K562 (cell line): ENCODE results near the gene CBX2. TPM values are rescaled to one million over a fixed set of nuclear protein-coding genes. Genes with fewer than 3 reads are reported as not detected.

Source experiments
- ARNT ChIP-seq, 2 experiments: fragments of 450-650 bp; IDR thresholded peaks; 2 replicates each; pipeline ENCODE4 v1.6.1; 2016; ENCODE audit warnings: mild to moderate bottlenecking in 1 of 2
- MCM5 ChIP-seq: fragments of 450-650 bp; IDR thresholded peaks from 2 replicates; pipeline ENCODE4 v1.6.1; 2016; ENCODE audit warnings: low read depth
- MYBL2 ChIP-seq, 2 experiments: fragments of 450-650 bp in 1 of 2; sonication (generic) in 1 of 2; formaldehyde crosslinking in 1 of 2; IDR thresholded peaks; 2 replicates each; pipeline versions ENCODE4 v1.6.1 to v1.8.1; 2017 to 2022; ENCODE audit warnings: borderline replicate concordance in 1 of 2, inconsistent platforms in 1 of 2, low read depth in 1 of 2, mild to moderate bottlenecking in 1 of 2, missing genetic modification reagents in 1 of 2, moderate library complexity in 1 of 2
- NELFE ChIP-seq: IDR thresholded peaks from 2 replicates; pipeline ENCODE4 v1.6.1; 2011; ENCODE audit warnings: mild to moderate bottlenecking; ENCODE audit not compliant: insufficient read depth, insufficient read length
- PHF8 ChIP-seq: fragments of 200-600 bp; sonication (generic); IDR thresholded peaks from 2 replicates; pipeline ENCODE4 v1.6.1; 2012; ENCODE audit warnings: mixed run types, mild to moderate bottlenecking, inconsistent platforms, low read length, moderate library complexity, borderline replicate concordance
- SAFB2 ChIP-seq: fragments of 200-400 bp; formaldehyde crosslinking; IDR thresholded peaks from 2 replicates; pipeline ENCODE4 v1.6.1; 2018; ENCODE audit warnings: borderline replicate concordance, low read length, low read depth, moderate library complexity; ENCODE audit not compliant: severe bottlenecking
- SNRNP70 ChIP-seq: fragments of 200-400 bp; formaldehyde crosslinking; optimal IDR thresholded peaks from 2 replicates; pipeline ENCODE3; 2017; ENCODE audit warnings: low read depth, low read length
- TAL1 ChIP-seq: fragments of 450-650 bp; IDR thresholded peaks from 2 replicates; pipeline ENCODE4 v1.6.1; 2016; ENCODE audit warnings: mild to moderate bottlenecking
- TCF7 ChIP-seq: sonication (generic); IDR thresholded peaks from 2 replicates; pipeline ENCODE4 v1.6.1; 2016; ENCODE audit warnings: antibody characterized with exemption, borderline replicate concordance
- ZBTB49 ChIP-seq: sonication (generic); formaldehyde crosslinking; IDR thresholded peaks from 2 replicates; pipeline ENCODE4 v1.8.0; 2022; ENCODE audit warnings: missing genetic modification reagents, mild to moderate bottlenecking, borderline replicate concordance
- ZNF23 ChIP-seq: fragments of 250-450 bp; sonication (Bioruptor Pico); IDR thresholded peaks from 2 replicates; pipeline ENCODE4 v1.4.0; 2020; ENCODE audit warnings: mild to moderate bottlenecking
- ZNF354B ChIP-seq: fragments of 250-450 bp; sonication (Bioruptor Pico); IDR thresholded peaks from 2 replicates; pipeline ENCODE4 v1.4.0; 2020
- ZNF644 ChIP-seq: fragments of 200-800 bp; sonication (Bioruptor generic); IDR thresholded peaks from 2 replicates; pipeline ENCODE4 v1.6.1; 2016; ENCODE audit warnings: low read depth, missing genetic modification characterization, missing compliant biosample characterization
- polyA plus RNA-seq, 8 experiments: library from polyadenylated mRNA; depleted of rRNA in 4 of 8; stranded (reverse) in 5 of 8; unstranded in 3 of 8; fragments of >200 nt; fragmentation: Nextera tagmentation in 2 of 8; fragmentation: Illumina TruSeq in 1 of 8; extraction: Ambion mirVana in 2 of 8; extraction: Trizol in 1 of 8; gene quantifications; 2 replicates each; pipeline versions ENCODE4 v1.2.1 to v1.2.3, GENCODE V29; 2011 to 2014; ENCODE audit warnings: inconsistent platforms in 1 of 8, missing spikeins in 1 of 8
- total RNA-seq, 7 experiments: library from RNA; depleted of rRNA in 6 of 7; stranded (reverse); fragments of >200 nt in 6 of 7; fragmentation: Illumina TruSeq in 2 of 7; extraction: Trizol in 2 of 7; gene quantifications; 2 replicates each; pipeline versions ENCODE4 v1.2.1 to v1.2.3, GENCODE V29; 2011 to 2021; ENCODE audit warnings: low replicate concordance in 1 of 7
- TF ChIP-seq, protein P1 (sequence below), 2 experiments: fragments of 450-650 bp; IDR thresholded peaks; 2 replicates each; pipeline ENCODE4 v1.6.1; 2018; ENCODE audit warnings: mild to moderate bottlenecking in 2 of 2, low read depth in 1 of 2; ENCODE audit not compliant: partially characterized antibody in 2 of 2
- TF ChIP-seq, protein P2 (sequence below): fragments of 250-450 bp; sonication (Bioruptor Pico); IDR thresholded peaks from 2 replicates; pipeline ENCODE4 v1.5.0; 2021; ENCODE audit warnings: mild to moderate bottlenecking, borderline replicate concordance
- TF ChIP-seq, protein P3 (sequence below): fragments of 450-650 bp; IDR thresholded peaks from 2 replicates; pipeline ENCODE4 v1.6.1; 2014; ENCODE audit warnings: low read depth, mild to moderate bottlenecking, moderate library complexity, borderline replicate concordance

Gene CBX2
- total and polyA plus RNA-seq, 9 of the 15 experiments (the other 6 are each of a cell fraction or from before 2014, with no cell fraction given): 0.66 to 26.9 (median 13.9) TPM

- 0 out of 4 replicates have a peak, but pooled peaks of 1 of the 2 experiments have one; percentile 23 for TF ChIP-seq ARNT (IDR thresholded peaks at IDR 0.05)
- TF ChIP-seq TAL1: no peak
- no peak for TF ChIP-seq NELFE
- no peak for TF ChIP-seq TCF7
- no peak for TF ChIP-seq MYBL2 (IDR thresholded peaks at IDR 0.05; ENCODE audit: low read depth)
- TF ChIP-seq MYBL2 (CRISPR knock-in tag; IDR thresholded peaks at IDR 0.05; ENCODE audit: borderline replicate concordance): no peak
- TF ChIP-seq SNRNP70: no peak
- TF ChIP-seq ZNF644 (tag): 0 out of 2 replicates have a peak, but pooled peaks have one; percentile 26
- no peak for TF ChIP-seq ZNF354B (CRISPR knock-in tag)
- TF ChIP-seq, protein P1, sequence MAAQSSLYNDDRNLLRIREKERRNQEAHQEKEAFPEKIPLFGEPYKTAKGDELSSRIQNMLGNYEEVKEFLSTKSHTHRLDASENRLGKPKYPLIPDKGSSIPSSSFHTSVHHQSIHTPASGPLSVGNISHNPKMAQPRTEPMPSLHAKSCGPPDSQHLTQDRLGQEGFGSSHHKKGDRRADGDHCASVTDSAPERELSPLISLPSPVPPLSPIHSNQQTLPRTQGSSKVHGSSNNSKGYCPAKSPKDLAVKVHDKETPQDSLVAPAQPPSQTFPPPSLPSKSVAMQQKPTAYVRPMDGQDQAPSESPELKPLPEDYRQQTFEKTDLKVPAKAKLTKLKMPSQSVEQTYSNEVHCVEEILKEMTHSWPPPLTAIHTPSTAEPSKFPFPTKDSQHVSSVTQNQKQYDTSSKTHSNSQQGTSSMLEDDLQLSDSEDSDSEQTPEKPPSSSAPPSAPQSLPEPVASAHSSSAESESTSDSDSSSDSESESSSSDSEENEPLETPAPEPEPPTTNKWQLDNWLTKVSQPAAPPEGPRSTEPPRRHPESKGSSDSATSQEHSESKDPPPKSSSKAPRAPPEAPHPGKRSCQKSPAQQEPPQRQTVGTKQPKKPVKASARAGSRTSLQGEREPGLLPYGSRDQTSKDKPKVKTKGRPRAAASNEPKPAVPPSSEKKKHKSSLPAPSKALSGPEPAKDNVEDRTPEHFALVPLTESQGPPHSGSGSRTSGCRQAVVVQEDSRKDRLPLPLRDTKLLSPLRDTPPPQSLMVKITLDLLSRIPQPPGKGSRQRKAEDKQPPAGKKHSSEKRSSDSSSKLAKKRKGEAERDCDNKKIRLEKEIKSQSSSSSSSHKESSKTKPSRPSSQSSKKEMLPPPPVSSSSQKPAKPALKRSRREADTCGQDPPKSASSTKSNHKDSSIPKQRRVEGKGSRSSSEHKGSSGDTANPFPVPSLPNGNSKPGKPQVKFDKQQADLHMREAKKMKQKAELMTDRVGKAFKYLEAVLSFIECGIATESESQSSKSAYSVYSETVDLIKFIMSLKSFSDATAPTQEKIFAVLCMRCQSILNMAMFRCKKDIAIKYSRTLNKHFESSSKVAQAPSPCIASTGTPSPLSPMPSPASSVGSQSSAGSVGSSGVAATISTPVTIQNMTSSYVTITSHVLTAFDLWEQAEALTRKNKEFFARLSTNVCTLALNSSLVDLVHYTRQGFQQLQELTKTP (IDR thresholded peaks at IDR 0.05; ENCODE audit: low read depth in 1 of 2, partially characterized antibody in 2 of 2): no peak
- no peak for TF ChIP-seq ZNF23 (CRISPR knock-in tag)
- peak; percentile 40; the same call in 1 of the 2 replicates for TF ChIP-seq PHF8
- TF ChIP-seq SAFB2: no peak
- TF ChIP-seq, protein P2, sequence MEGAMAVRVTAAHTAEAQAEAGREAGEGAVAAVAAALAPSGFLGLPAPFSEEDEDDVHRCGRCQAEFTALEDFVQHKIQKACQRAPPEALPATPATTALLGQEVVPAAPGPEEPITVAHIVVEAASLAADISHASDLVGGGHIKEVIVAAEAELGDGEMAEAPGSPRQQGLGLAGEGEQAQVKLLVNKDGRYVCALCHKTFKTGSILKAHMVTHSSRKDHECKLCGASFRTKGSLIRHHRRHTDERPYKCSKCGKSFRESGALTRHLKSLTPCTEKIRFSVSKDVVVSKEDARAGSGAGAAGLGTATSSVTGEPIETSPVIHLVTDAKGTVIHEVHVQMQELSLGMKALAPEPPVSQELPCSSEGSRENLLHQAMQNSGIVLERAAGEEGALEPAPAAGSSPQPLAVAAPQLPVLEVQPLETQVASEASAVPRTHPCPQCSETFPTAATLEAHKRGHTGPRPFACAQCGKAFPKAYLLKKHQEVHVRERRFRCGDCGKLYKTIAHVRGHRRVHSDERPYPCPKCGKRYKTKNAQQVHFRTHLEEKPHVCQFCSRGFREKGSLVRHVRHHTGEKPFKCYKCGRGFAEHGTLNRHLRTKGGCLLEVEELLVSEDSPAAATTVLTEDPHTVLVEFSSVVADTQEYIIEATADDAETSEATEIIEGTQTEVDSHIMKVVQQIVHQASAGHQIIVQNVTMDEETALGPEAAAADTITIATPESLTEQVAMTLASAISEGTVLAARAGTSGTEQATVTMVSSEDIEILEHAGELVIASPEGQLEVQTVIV (CRISPR knock-in tag): no peak
- TF ChIP-seq ZBTB49 (CRISPR knock-in tag): 0 out of 2 replicates have a peak, but pooled peaks have one; percentile 51
- TF ChIP-seq, protein P3, sequence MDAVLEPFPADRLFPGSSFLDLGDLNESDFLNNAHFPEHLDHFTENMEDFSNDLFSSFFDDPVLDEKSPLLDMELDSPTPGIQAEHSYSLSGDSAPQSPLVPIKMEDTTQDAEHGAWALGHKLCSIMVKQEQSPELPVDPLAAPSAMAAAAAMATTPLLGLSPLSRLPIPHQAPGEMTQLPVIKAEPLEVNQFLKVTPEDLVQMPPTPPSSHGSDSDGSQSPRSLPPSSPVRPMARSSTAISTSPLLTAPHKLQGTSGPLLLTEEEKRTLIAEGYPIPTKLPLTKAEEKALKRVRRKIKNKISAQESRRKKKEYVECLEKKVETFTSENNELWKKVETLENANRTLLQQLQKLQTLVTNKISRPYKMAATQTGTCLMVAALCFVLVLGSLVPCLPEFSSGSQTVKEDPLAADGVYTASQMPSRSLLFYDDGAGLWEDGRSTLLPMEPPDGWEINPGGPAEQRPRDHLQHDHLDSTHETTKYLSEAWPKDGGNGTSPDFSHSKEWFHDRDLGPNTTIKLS: peak; percentile 98
- TF ChIP-seq MCM5: no peak
Measured at GRCh38 chr17:79802039-79802735, 24.2 kb downstream of the CBX2 start (continued).
